Fibroblast of peridontal ligament (primary cell): ENCODE results near the gene TMEM134.

ENCODE experiments used
- DNase-seq: peaks from one replicate; pipeline ENCODE4 v3.0.0-alpha.2; 2010; ENCODE audit errors: extremely low read depth

Gene TMEM134

DNA sequence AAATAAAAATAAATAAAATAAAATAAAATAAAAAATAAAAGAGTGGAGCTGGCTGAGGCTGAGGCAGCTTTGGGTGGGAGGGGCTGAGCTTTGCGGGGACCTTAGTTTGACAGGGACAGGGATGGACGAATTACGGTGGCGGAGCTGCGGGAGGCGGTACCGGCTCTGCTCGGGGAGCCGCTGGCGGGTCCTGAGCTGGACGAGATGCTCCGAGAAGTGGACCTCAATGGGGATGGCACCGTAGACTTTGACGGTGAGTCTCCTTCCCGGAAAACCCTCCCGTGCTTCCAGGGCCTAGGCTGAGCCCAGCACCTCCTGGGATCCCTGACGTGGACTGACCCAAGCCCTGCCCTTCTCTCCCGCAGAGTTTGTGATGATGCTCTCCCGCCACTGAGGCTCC lies 10.8 kb downstream of the TMEM134 start:
- DNase-seq: no peak

DNA sequence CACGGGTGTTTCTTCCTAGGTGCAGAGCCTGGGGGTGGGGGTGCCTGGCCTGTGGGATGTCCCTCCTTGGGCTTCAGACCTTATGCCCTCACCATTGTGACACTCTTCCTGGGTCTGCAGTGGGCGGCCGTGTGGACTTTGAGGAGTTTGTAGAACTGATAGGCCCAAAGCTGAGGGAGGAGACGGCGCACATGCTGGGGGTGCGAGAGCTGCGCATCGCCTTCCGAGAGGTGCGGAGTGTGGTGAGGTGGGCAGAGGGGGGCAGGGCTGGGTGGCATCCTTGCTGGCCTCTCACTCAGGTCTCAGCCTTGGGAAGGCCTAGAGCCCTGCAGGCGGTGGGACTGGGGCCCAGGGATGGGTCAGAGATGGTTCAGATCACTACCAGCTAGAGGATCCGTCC lies 11.6 kb downstream of the TMEM134 start:
- DNase-seq: no peak

DNA sequence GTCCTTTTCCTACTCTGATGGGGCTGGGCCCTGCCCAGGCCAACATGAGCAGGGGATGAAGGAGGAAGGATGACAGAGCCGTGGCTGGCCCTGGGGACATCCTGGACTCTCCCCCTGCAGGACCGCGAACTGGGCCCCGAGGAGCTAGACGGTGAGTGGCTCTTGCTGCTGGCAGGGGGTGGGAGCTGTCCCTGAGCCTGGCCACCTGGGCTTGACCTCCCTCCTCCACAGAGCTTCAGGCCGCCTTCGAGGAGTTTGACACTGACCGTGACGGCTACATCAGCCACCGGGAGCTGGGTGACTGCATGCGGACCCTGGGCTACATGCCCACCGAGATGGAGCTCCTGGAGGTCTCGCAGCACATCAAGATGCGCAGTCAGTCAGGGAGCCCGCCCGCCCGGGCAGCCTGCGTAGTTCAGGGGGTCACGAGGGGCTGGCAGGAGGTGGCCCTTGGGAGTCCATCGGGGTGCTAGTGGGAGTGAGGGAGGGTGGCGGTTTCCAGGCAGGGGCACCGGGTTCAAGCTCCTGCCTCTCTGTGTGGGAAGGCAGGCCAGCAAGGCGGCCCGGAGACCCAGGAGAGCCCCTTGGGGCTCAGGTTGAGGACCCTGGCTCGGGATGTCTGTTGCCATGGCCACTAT lies 12.9 kb downstream of the TMEM134 start:
- no peak for DNase-seq

DNA sequence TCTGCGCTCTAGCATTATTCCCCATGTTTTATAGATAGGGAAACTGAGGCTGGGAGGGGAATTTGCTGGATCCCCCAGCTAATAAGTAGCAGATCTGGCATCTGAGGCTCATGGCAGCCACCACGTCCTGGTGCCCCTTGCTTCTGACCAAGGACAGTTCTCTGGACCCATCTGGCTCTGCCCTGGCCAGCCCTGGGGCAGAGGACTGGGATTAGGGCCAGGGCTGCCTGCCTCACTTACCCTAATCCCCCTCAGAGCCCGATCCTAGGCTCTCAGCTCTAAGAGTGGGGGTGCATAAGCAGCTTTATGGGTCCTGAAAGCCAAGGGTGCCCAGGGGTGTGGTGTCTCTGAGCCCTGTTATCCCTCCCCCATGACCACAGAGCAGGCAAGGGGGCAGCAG lies 14.0 kb downstream of the TMEM134 start, which contains the start of gene CABP4:
CABP4 (plus strand) TSS at position 301 of the 400 bp plus-strand sequence; CDS start at position 371, 70 bp downstream.
- no peak for DNase-seq

DNA sequence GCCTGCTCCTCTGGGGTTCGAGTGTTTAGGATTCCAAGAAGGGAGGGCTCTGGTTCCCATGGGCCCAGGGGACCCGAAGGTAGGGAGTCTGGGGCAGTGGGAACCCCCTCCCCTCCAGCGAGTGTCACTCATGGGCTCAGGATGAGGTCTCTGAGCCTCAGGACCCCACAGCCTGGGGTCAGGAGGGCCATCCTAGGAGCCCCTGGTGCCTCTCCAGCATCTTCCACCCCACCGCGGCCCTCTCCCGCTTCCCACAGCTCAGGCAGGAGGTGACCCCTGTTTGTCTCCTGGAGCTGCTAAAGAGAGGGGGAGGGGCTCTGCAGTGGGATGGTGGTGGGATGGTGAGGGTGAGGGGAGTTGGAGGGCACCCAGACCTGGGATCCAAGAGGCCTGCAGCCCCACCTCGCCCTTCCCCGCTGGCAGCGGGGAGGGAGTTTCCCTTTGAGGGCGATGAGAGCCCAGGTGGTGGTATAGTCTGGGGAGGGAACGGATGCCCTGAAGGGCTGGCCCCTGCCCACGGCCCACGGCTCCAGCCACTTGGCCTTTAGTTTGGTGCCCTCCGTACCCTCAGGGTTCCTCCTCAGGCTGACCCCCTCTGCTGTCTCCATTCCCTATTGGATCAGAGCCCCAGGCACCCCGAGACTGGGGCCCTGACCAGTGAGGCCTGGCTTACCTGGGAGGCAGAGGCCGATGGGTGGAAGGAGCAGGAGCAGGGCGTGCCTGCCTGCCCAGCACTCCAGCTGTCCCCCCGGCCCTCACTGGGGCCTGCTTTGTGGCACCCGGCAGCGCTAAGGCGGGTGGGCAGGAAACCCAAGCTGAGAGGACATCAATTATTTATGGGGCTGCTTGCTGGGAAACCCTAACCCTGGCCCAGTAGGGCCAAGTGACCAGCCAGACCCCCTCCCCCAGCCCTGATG lies 15.0 kb downstream of the TMEM134 start:
- no peak for DNase-seq

GRCh38 chr11:67452141-67452952 lies 16.7 kb downstream of the TMEM134 start, which contains the start of gene GPR152:
TSS of gene GPR152 (minus strand) at chr11:67452729. CDS start at chr11:67452724, 5 bp downstream.
- no peak for DNase-seq

DNA sequence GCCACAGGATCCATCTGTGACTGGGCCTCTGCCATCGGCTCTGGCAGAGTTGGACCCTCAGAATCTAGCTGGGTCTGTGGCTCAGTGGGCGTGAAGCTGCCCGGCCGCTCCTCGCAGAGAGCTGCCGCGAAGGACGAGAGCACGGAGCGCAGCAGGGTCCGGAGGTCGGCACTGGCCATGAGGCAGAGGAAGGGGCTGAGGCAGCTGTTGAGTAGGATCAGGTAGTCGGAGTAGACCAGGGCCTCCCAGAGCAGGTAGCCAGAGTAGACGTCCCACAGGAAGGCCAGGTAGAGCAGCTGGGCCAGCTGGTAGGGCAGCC lies 17.4 kb downstream of the TMEM134 start:
- no peak for DNase-seq

GRCh38 chr11:67450796-67451657 lies 18.0 kb downstream of the TMEM134 start:
- no peak for DNase-seq

- DNase-seq: no peak
Measured at GRCh38 chr11:67449116-67449844, 19.8 kb downstream of the TMEM134 start.

GRCh38 chr11:67448220-67448609 lies 20.8 kb downstream of the TMEM134 start:
- DNase-seq: no peak

GRCh38 chr11:67445515-67445914 lies 23.5 kb downstream of the TMEM134 start:
- no peak for DNase-seq

GRCh38 chr11:67442504-67443404 lies 26.3 kb downstream of the TMEM134 start:
- no peak for DNase-seq

- no peak for DNase-seq
Measured at GRCh38 chr11:67441731-67442351, 27.2 kb downstream of the TMEM134 start.

- DNase-seq: no peak
Measured at GRCh38 chr11:67441098-67441563, 27.9 kb downstream of the TMEM134 start.

GRCh38 chr11:67440229-67441097 lies 28.6 kb downstream of the TMEM134 start:
- DNase-seq: no peak

- DNase-seq: peak; percentile 15
Measured at GRCh38 chr11:67439321-67440228, 29.5 kb downstream of the TMEM134 start.
